Panc1 (cell line): ENCODE data around the gene FAM47C.

Source experiments
- POLR2AphosphoS5 ChIP-seq: IDR thresholded peaks from 2 replicates; pipeline ENCODE4 v1.6.1; 2012; ENCODE audit warnings: mild to moderate bottlenecking, low read depth, low read length, moderate library complexity
- SIN3A ChIP-seq: IDR thresholded peaks from 2 replicates; pipeline ENCODE4 v1.6.1; 2012; ENCODE audit warnings: low read depth, mild to moderate bottlenecking, low read length, moderate library complexity, borderline replicate concordance; ENCODE audit not compliant: insufficient read depth
- TCF7L2 ChIP-seq: IDR thresholded peaks from 2 replicates; pipeline ENCODE4 v1.6.1; 2011; ENCODE audit warnings: mild to moderate bottlenecking, low read depth, low read length, inconsistent platforms
- TF ChIP-seq, protein P1 (sequence below): fragments of 450-650 bp; IDR thresholded peaks from 2 replicates; pipeline ENCODE4 v1.5.1; 2017; ENCODE audit warnings: mild to moderate bottlenecking
- TF ChIP-seq, protein P2 (sequence below), 2 experiments: IDR thresholded peaks; 2 replicates each; pipeline ENCODE4 v1.6.1; 2011 to 2012; ENCODE audit warnings: low read depth in 2 of 2, control low read depth in 1 of 2, low read length in 1 of 2, mild to moderate bottlenecking in 1 of 2, moderate library complexity in 1 of 2; ENCODE audit not compliant: insufficient read depth in 1 of 2

- TF ChIP-seq, protein P1, sequence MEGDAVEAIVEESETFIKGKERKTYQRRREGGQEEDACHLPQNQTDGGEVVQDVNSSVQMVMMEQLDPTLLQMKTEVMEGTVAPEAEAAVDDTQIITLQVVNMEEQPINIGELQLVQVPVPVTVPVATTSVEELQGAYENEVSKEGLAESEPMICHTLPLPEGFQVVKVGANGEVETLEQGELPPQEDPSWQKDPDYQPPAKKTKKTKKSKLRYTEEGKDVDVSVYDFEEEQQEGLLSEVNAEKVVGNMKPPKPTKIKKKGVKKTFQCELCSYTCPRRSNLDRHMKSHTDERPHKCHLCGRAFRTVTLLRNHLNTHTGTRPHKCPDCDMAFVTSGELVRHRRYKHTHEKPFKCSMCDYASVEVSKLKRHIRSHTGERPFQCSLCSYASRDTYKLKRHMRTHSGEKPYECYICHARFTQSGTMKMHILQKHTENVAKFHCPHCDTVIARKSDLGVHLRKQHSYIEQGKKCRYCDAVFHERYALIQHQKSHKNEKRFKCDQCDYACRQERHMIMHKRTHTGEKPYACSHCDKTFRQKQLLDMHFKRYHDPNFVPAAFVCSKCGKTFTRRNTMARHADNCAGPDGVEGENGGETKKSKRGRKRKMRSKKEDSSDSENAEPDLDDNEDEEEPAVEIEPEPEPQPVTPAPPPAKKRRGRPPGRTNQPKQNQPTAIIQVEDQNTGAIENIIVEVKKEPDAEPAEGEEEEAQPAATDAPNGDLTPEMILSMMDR: no peak
- TF ChIP-seq, protein P2, sequence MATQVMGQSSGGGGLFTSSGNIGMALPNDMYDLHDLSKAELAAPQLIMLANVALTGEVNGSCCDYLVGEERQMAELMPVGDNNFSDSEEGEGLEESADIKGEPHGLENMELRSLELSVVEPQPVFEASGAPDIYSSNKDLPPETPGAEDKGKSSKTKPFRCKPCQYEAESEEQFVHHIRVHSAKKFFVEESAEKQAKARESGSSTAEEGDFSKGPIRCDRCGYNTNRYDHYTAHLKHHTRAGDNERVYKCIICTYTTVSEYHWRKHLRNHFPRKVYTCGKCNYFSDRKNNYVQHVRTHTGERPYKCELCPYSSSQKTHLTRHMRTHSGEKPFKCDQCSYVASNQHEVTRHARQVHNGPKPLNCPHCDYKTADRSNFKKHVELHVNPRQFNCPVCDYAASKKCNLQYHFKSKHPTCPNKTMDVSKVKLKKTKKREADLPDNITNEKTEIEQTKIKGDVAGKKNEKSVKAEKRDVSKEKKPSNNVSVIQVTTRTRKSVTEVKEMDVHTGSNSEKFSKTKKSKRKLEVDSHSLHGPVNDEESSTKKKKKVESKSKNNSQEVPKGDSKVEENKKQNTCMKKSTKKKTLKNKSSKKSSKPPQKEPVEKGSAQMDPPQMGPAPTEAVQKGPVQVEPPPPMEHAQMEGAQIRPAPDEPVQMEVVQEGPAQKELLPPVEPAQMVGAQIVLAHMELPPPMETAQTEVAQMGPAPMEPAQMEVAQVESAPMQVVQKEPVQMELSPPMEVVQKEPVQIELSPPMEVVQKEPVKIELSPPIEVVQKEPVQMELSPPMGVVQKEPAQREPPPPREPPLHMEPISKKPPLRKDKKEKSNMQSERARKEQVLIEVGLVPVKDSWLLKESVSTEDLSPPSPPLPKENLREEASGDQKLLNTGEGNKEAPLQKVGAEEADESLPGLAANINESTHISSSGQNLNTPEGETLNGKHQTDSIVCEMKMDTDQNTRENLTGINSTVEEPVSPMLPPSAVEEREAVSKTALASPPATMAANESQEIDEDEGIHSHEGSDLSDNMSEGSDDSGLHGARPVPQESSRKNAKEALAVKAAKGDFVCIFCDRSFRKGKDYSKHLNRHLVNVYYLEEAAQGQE (IDR thresholded peaks at IDR 0.05; ENCODE audit: insufficient read depth in 1 of 2, low read depth in 2 of 2, low read length in 1 of 2): no peak
- no peak for TF ChIP-seq POLR2AphosphoS5
- no peak for TF ChIP-seq SIN3A
- no peak for TF ChIP-seq TCF7L2
These were observed 44.9 kb upstream of the FAM47C start for GRCh38 chrX:36963069-36963808.
